ENCODE results near the gene GPC5. TPM values are rescaled to one million over a fixed set of nuclear protein-coding genes. Genes with fewer than 3 reads are reported as not detected.

The GPC5 gene
- total RNA-seq, 1 experiment from 2014 or later, result 0.15 TPM

- Histone ChIP-seq H2BK120ac (ENCODE audit: low read depth, low read length, poor library complexity, severe bottlenecking) (no peak overlapping the region), H3K27me3 (ENCODE audit: insufficient read depth, low read length) (no peaks in the 10 kb centered on the region), H4K20me1 (ENCODE audit: control insufficient read depth, insufficient read depth, insufficient read length) (no peaks in the 10 kb centered on the region), H3K56ac (ENCODE audit: insufficient read length, low read depth, low read length) (no peak overlapping the region), H2AFZ (ENCODE audit: low read length) (no peak overlapping the region), H2BK5ac (ENCODE audit: insufficient read length, low read length) (no peak overlapping the region), H3T11ph (ENCODE audit: low read length) (no peak overlapping the region), H4K5ac (ENCODE audit: insufficient read length, low read depth, low read length) (no peak overlapping the region), H3K79me2 (ENCODE audit: insufficient read depth, low read length) (no peaks in the 10 kb centered on the region), H4K8ac (replicated peaks; ENCODE audit: insufficient read length, low read depth, low read length) (no peak overlapping the region), H3K23me2 (ENCODE audit: insufficient read length, low read depth, low read length, poor library complexity, severe bottlenecking) (no peaks in the 10 kb centered on the region), H3K79me1 (ENCODE audit: insufficient read depth, low read depth, low read length, poor library complexity, severe bottlenecking) (no peaks in the 10 kb centered on the region), H3K9ac (ENCODE audit: extremely low read depth, insufficient read length, low read length) (no peak overlapping the region), H3K9me3 (ENCODE audit: control insufficient read depth, low read depth, low read length) (no peaks in the 10 kb centered on the region), H2BK15ac (ENCODE audit: low read depth, low read length) (no peak overlapping the region), H3K4ac (ENCODE audit: low read depth, low read length) (no peak overlapping the region), H3K23ac (ENCODE audit: insufficient read length, low read depth, low read length) (no peak overlapping the region), H3K4me1 (ENCODE audit: insufficient read depth, low read length) (no peaks in the 10 kb centered on the region), H2AK5ac (ENCODE audit: insufficient read length, low read length) (no peak overlapping the region), H3K27ac (ENCODE audit: insufficient read length, low read depth, low read length) (no peak overlapping the region), H4K91ac (ENCODE audit: insufficient read length, low read depth, low read length) (no peak overlapping the region), H2BK20ac (ENCODE audit: low read depth, low read length, poor library complexity, severe bottlenecking) (no peak overlapping the region), H3K18ac (ENCODE audit: insufficient read length, low read depth, low read length) (no peak overlapping the region), H2BK12ac (ENCODE audit: insufficient read length, low read depth, low read length) (no peak overlapping the region), H3K4me2 (ENCODE audit: insufficient read depth, insufficient read length, low read length) (no peak overlapping the region), H3K14ac (ENCODE audit: insufficient read depth, low read length) (no peak overlapping the region)
- peaks cover 5% of the 10 kb centered on the region for H3K27me3 Mint-ChIP-seq (ENCODE audit: low read depth)
- no peak overlapping the region for H3K4me3 Mint-ChIP-seq
- no peak for DNase-seq
- H3K36me3 Mint-ChIP-seq (ENCODE audit: insufficient read depth in 1 of 3, low read depth in 3 of 3), result no peaks in the 10 kb centered on the region
- no peak for TF ChIP-seq CTCF (conservative IDR thresholded peaks at IDR 0.05)
- no CpG with 5 or more reads among the region's 7 CpGs for WGBS (ENCODE audit: extremely low coverage, insufficient read length, low lambda C conversion rate)
- H3K4me1 Mint-ChIP-seq, result no peaks in the 10 kb centered on the region
- 0 out of 7 replicates have a peak overlapping the region, but pooled peaks of 1 of the 3 experiments have one; percentile 78 for H3K27ac Mint-ChIP-seq
- no peaks in the 10 kb centered on the region for H3K9me3 Mint-ChIP-seq
These were observed 1064.7 kb downstream of the GPC5 start for GRCh38 chr13:92463134-92463533.

All from H9 (cell line).